ENCODE results near the gene STK11.
A peak's percentile ranks its signal among the peaks of the same experiment; 100 is the strongest.
"Not testable (repeated sequence)": the region's sequence is repeated elsewhere in the genome, so short reads cannot be mapped to it uniquely, and the experiment has no call there.

STK11 gene

GRCh38 chr19:1182727-1183126 is 22.9 kb upstream of the STK11 start:
- TF ChIP-seq CTCF (IDR thresholded peaks at IDR 0.05; ENCODE audit: extremely low read depth, missing control alignments), result no peak
- DNase-seq (ENCODE audit: low spot score), result no peak

- DNase-seq (ENCODE audit: low spot score), result peak; percentile 73
Observed at GRCh38 chr19:1183543-1184172, 21.9 kb upstream of the STK11 start.

GRCh38 chr19:1189419-1189818 is 16.2 kb upstream of the STK11 start:
- TF ChIP-seq CTCF (IDR thresholded peaks at IDR 0.05; ENCODE audit: extremely low read depth, missing control alignments), result no peak
- no peak for DNase-seq (ENCODE audit: low spot score)

More at GRCh38 chr19:1183543-1184172, 21.9 kb upstream of the STK11 start:
- TF ChIP-seq CTCF (IDR thresholded peaks at IDR 0.05; ENCODE audit: extremely low read depth, missing control alignments), result no peak

GRCh38 chr19:1199531-1199930 is 6.0 kb upstream of the STK11 start:
- no peak for DNase-seq (ENCODE audit: low spot score)
- TF ChIP-seq CTCF (IDR thresholded peaks at IDR 0.05; ENCODE audit: extremely low read depth, missing control alignments), result no peak

GRCh38 chr19:1200614-1201013 is 5.0 kb upstream of the STK11 start:
- DNase-seq (ENCODE audit: low spot score), result not testable (repeated sequence)

GRCh38 chr19:1206150-1206863 is 729 bp downstream of the STK11 start:
- no peak for TF ChIP-seq CTCF (IDR thresholded peaks at IDR 0.05; ENCODE audit: extremely low read depth, missing control alignments)
- no peak for DNase-seq (ENCODE audit: low spot score)

- no peak for TF ChIP-seq CTCF (IDR thresholded peaks at IDR 0.05; ENCODE audit: extremely low read depth, missing control alignments)
Observed at GRCh38 chr19:1206864-1207450, 1.4 kb downstream of the STK11 start.

GRCh38 chr19:1208830-1209229 is 3.3 kb downstream of the STK11 start:
- not testable (repeated sequence) for DNase-seq (ENCODE audit: low spot score)

More at GRCh38 chr19:1206864-1207450, 1.4 kb downstream of the STK11 start:
- DNase-seq (ENCODE audit: low spot score), result no peak

Measured in GM20000 (cell line).